NCI-H146 (cell line): Measurements from ENCODE around the gene PEX14.
A peak's percentile ranks its signal among the peaks of the same experiment; 100 is the strongest.

ENCODE experiments used
- DNase-seq: peaks from one replicate; lab custom pipeline; 2025; lab: John Stamatoyannopoulos, UW

PEX14 gene

GRCh38 chr1:10546896-10547295 lies 72.1 kb downstream of the PEX14 start:
- no peak for DNase-seq

DNA sequence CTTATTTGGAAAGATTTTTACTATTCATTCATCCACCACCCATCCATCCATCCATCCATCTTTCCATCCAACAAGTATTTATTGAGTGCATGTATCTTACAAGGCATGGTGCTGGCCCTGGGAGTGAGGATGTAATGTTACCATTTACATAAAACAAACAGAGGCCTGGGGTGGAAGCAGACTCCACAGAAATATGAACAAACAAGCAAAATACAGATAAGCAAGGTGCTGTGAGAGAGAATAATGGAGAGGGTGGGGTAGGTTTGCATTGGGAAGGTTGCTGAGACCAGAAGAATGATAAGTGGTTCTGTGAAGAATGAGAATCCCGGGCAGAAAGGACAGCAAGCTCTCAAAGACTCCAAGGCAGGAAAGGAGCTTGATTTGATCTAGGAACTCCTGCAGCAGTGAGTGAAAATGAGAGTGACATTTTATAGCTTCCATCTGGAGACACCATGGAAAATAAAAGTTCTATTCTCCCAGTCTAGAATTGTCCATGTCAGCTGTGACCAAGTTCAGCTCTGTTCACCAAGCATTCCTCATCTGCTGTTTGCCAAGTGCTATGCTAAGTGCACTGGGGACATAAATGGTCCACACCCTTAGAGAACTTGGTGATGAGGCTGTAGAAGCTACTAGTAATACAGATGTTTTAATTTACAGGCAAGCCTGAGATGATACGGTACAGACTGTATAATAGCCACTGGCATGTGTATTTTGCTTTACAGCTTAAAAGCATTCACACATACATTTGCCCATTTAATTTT lies 75.3 kb downstream of the PEX14 start:
- no peak for DNase-seq

DNA sequence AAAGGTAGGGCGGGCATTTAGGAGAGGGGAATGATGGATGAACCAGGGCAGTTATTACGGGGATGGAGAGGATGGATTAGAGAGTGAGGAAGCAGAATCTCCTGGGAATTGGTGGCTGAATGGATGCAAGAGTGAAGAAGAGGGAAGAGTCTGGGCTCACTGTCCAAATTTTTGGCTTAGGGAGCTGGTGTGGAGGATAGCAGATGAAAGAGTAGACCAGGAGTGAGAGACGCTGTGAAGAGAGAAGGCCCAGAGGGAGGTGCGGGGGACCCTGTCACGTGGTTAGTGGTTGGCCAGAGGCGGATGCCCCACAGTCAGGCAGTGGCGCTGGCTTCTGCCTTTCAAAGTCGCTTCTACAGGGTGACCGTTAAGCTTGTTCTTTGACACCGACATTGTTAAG lies 78.4 kb downstream of the PEX14 start:
- no peak for DNase-seq

GRCh38 chr1:10555635-10556429 lies 81.1 kb downstream of the PEX14 start:
- DNase-seq = peak; percentile 26

GRCh38 chr1:10556430-10557005 lies 81.8 kb downstream of the PEX14 start:
- DNase-seq = no peak

GRCh38 chr1:10557714-10558113 lies 83.0 kb downstream of the PEX14 start:
- DNase-seq = no peak

- DNase-seq = no peak
Observed at GRCh38 chr1:10559386-10559785, 84.6 kb downstream of the PEX14 start.

GRCh38 chr1:10561497-10561896 lies 86.7 kb downstream of the PEX14 start:
- no peak for DNase-seq

- no peak for DNase-seq
Observed at GRCh38 chr1:10561955-10562354, 87.2 kb downstream of the PEX14 start.

DNA sequence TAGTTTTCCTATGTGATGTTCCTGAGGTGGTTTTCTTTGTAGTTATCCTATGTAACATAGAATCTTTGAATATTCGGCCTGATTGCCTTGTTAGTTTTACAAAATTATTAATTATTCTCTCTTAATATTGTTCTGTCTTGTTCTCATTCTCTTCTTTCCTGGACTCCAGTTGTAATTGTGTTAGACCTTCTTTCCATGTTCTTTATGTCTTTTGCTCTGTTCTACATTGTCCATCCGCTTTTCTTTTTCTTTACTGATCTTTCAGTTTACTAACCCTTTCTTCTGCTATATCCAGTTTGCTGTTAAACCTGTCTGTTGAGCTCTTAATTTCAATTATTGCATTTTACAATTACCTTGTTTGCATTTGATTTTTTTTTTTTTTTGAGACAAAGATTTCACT lies 89.3 kb downstream of the PEX14 start:
- DNase-seq = no peak

DNA sequence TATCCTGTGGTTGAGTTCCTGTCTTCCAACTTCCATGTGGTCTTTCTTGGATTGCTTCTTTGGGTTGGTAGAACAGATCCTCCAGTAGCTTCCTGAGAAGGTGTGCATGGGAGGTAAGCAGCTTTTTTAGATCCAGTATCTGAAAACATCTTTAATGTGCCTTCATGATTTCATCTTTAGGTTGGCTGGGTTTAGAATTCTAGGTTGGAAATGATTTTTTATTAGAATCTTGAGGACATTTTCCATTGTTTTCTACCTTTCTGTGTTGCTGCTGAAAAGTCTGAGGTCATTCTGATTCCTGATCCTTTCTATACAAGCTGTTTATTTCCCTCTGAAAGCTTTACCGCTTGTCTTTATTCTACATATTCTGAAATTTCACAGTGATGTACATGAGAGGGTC lies 94.8 kb downstream of the PEX14 start:
- DNase-seq = no peak

- no peak for DNase-seq
Observed at GRCh38 chr1:10575616-10576015, 100.9 kb downstream of the PEX14 start.

DNA sequence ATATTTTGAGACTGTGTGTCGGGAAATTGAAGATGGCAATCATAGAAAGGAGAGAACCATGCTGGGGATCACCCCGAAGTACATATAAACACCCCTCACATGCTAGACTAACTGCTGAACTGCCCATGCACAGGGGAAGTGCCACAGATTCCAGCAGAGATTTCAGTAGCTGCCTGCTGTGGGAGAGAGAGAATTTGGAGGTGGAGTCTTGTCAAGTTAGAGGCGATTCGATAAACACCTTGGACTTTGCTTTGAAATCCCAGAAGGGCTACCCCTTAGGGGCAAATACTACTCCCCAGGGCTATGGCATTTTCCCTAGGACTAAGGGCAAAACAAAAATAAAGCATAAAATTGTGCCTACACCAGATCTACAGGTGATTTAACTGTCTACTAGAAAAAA lies 103.3 kb downstream of the PEX14 start:
- DNase-seq = no peak

- no peak for DNase-seq
Observed at GRCh38 chr1:10583641-10584040, 108.9 kb downstream of the PEX14 start.

- no peak for DNase-seq
Observed at GRCh38 chr1:10585242-10585641, 110.5 kb downstream of the PEX14 start.

DNA sequence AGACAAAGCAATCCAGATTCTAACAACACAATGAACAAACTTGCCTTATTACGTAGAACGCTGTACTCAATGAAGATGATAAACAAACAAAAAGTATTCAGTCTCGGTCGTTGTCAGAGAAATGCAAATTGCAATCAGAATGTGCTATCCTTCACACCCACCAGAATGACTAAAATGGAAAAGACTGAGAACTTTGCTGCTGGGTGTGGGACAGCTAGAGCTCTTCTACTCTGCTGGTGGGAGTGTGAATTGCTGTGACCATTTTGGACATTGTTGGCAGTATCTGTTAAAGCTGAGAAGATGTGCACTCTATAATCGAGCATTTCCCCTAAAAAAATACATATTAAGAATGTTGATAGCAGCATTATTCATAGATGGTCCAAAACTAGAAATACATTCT lies 111.4 kb downstream of the PEX14 start:
- no peak for DNase-seq

DNA sequence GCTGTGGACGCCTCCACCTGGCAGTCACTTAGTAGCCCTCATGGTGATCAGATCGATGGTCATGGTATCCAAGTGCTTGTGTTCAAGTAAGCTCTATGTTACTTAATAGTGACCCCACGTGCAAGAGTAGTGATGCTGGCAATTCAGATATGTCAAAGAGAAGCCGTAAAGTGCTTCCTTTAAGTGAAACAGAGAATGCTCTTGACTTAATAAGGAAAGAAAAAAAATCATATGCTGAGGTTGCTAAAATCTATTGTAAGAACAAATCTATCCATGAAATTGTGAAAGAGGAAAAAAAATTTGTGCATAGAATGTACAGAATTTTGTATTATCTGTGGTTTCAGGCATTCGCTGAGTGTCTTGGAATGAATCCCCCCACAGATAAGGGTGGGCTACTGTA lies 113.9 kb downstream of the PEX14 start:
- DNase-seq = no peak

GRCh38 chr1:10589074-10589473 lies 114.3 kb downstream of the PEX14 start:
- no peak for DNase-seq

DNA sequence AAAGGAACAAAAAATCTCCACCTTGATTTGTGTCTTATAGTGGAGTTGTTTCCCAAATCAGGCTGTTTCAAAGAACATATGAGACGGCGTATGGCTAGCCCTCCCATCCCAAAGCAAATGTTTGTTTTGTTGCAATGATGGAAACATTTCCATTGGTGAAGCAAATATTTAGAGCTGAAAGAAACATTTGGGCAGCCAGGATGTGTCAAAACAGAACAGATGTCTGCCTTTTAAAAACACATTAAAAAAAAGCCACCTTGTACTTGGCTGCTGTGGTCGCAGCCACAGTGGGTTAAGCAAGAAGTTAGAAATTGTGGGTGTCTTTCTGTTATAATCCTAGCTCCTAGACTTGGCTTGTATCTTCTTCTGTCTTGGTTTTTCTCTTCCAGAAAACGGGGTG lies 116.3 kb downstream of the PEX14 start:
- DNase-seq = no peak

GRCh38 chr1:10592373-10592772 lies 117.6 kb downstream of the PEX14 start:
- DNase-seq = no peak

DNA sequence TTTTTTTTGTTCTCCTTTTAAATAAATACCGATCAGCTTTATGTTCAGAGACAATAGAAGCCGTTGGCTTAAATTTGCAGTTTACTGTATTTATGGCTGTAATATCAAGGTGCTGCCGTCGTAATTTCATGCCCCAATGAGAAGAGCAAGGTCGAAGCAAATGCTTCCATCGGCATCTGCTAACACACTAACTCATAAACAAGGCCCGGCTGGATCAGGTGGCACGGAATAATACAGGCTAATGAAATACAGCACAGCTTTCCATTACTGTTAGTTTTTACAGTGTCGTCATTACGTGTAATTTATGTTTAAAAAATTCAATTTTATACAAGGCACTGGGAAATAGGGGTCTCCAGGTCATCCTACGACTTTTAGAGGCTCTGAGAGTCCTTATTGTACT lies 119.0 kb downstream of the PEX14 start:
- no peak for DNase-seq

DNA sequence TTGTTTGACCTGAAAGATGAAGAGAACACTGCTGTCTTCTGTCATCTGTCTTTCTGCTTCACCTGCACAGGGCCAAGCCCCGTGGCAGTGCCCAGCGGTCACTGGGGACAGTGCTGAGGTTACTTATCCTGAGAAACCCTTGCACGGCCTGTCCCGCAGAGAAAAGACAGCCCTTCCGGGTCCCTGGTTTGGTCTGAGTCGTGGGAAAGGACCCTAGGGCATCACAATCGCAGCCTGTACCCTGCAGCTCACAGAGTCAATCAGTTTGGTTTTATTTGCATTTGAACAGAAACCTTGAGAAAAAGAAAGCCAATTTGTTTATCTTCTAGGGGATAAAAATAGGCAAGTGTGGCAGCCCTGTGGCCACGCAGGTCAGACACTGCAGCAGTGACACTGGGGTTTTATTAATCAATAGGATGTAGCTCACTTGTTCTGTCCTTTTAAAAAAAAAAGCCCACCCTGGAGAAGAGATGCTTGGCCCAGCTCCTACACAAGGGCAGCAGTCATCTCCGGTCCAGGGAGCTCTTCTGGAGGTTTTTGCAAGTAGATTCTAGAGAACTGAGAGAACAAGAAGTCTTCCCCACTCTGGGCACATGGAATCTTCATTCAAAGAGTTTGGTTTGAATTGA lies 120.0 kb downstream of the PEX14 start:
- DNase-seq = no peak

DNA sequence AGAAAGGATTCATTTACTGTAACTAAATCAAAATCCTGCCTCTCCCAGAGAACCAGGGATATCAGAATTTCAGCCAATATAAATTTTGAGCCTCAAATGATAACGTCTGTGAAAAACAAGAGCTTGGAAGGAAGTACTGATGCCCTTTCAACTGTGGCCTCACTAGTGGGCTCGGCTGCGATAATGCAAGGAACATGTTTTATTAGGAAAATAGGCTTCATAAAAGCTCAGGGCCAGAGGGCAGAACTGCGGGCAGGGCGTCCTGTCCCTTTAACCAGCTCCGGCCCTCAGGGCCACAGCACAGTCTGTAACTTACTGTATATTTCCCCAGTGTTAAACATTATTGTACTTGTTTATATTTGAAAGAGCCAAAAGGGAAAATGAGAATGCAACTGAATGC lies 122.0 kb downstream of the PEX14 start:
- no peak for DNase-seq
